IMR-90 (cell line): ENCODE data around the gene DYRK2. TPM values are rescaled to one million over a fixed set of nuclear protein-coding genes. Genes with fewer than 3 reads are reported as not detected.

Experiments used
- ATAC-seq: fragments of 200-7000 bp; cut with Tn5 transposase; 2 replicates; pipeline ENCODE4 v1.9.1; 2020; ENCODE audit warnings: low read depth, mild to moderate bottlenecking, moderate library complexity
- BruUV-seq: library from RNA; stranded (reverse); fragments of 400-500 nt; replicated peaks from 2 replicates; lab custom pipeline; 2021; lab: Mats Ljungman, UMichigan
- CTCF ChIA-PET: fragments of 300-600 bp; formaldehyde crosslinking; extraction: SDS; loops from one replicate; lab custom pipeline; 2021; ENCODE audit warnings: antibody characterized with exemption; lab: Yijun Ruan, JAX
- POLR2A ChIA-PET: fragments of 300-600 bp; sonication (Branson Sonifier 250); formaldehyde crosslinking; loops from one replicate; lab custom pipeline; 2022; ENCODE audit warnings: antibody characterized with exemption; ENCODE audit not compliant: unreplicated experiment; lab: Charles Lee
- DNase-seq: peaks from one replicate; pipeline ENCODE4 v3.0.0; 2013
- H2AFZ ChIP-seq: replicated peaks from 2 replicates; pipeline ENCODE3; 2013; ENCODE audit warnings: low read length, mild to moderate bottlenecking; ENCODE audit not compliant: poor library complexity
- H2AK5ac ChIP-seq: 2 replicates; pipeline ENCODE4 v1.6.1; 2013; ENCODE audit warnings: low read depth, low read length, inconsistent platforms
- H2AK9ac ChIP-seq: replicated peaks from 2 replicates; pipeline ENCODE3; 2013; ENCODE audit warnings: mild to moderate bottlenecking, low read depth, low read length, moderate library complexity; ENCODE audit not compliant: poor library complexity
- H2BK120ac ChIP-seq: 2 replicates; pipeline ENCODE4 v1.6.1; 2013; ENCODE audit warnings: low read depth, low read length, inconsistent platforms
- H2BK15ac ChIP-seq: 3 replicates; pipeline ENCODE4 v1.6.1; 2013; ENCODE audit warnings: low read depth, low read length, inconsistent platforms
- H2BK20ac ChIP-seq: 2 replicates; pipeline ENCODE4 v1.6.1; 2013; ENCODE audit warnings: low read depth, mild to moderate bottlenecking, inconsistent platforms, low read length, moderate library complexity
- H2BK5ac ChIP-seq: 2 replicates; pipeline ENCODE4 v1.6.1; 2013; ENCODE audit warnings: mild to moderate bottlenecking, low read depth, low read length, inconsistent platforms; ENCODE audit not compliant: poor library complexity, severe bottlenecking
- H3K14ac ChIP-seq: replicated peaks from 2 replicates; pipeline ENCODE4 v1.6.1; 2013; ENCODE audit warnings: low read depth, low read length, inconsistent platforms
- H3K18ac ChIP-seq: 2 replicates; pipeline ENCODE4 v1.6.1; 2013; ENCODE audit warnings: low read depth, low read length, control low read depth
- H3K23ac ChIP-seq: 2 replicates; pipeline ENCODE4 v1.6.1; 2013; ENCODE audit warnings: low read depth, low read length, inconsistent platforms
- H3K27ac ChIP-seq: 2 replicates; pipeline ENCODE4 v1.5.1; 2013; ENCODE audit warnings: mild to moderate bottlenecking, control low read depth, low read length; ENCODE audit not compliant: insufficient read depth
- H3K27me3 ChIP-seq: 2 replicates; pipeline ENCODE4 v1.6.1; 2013; ENCODE audit warnings: low read length; ENCODE audit not compliant: control insufficient read depth, insufficient read depth
- H3K36me3 ChIP-seq: 2 replicates; pipeline ENCODE4 v1.6.1; 2013; ENCODE audit warnings: low read length, mixed read lengths; ENCODE audit not compliant: control insufficient read depth, insufficient read depth
- H3K4ac ChIP-seq: 2 replicates; pipeline ENCODE4 v1.6.1; 2013; ENCODE audit warnings: low read depth, low read length, inconsistent platforms
- H3K4me1 ChIP-seq: 2 replicates; pipeline ENCODE4 v1.6.1; 2013; ENCODE audit warnings: low read length, mixed read lengths; ENCODE audit not compliant: control insufficient read depth, insufficient read depth
- H3K4me2 ChIP-seq: 2 replicates; pipeline ENCODE4 v1.6.1; 2013; ENCODE audit warnings: low read depth, mild to moderate bottlenecking, control low read depth, low read length, moderate library complexity
- H3K4me3 ChIP-seq: 2 replicates; pipeline ENCODE4 v1.5.1; 2013; ENCODE audit warnings: low read depth, mild to moderate bottlenecking, control low read depth, low read length, moderate library complexity; ENCODE audit not compliant: insufficient read depth
- H3K56ac ChIP-seq: 2 replicates; pipeline ENCODE4 v1.6.1; 2013; ENCODE audit warnings: low read length, inconsistent platforms; ENCODE audit not compliant: insufficient read depth; ENCODE audit errors: extremely low read depth
- H3K79me1 ChIP-seq, 2 experiments: 2 replicates each; pipeline ENCODE4 v1.6.1; 2013; ENCODE audit warnings: low read length in 2 of 2, inconsistent platforms in 1 of 2, low read depth in 1 of 2
- H3K9ac ChIP-seq: 2 replicates; pipeline ENCODE4 v1.6.1; 2013; ENCODE audit warnings: low read depth, low read length, control low read depth
- H3K9me1 ChIP-seq: 2 replicates; pipeline ENCODE4 v1.6.1; 2013; ENCODE audit warnings: low read length, inconsistent platforms; ENCODE audit not compliant: insufficient read depth
- H3K9me3 ChIP-seq: 2 replicates; pipeline ENCODE4 v1.6.1; 2013; ENCODE audit warnings: low read length; ENCODE audit not compliant: control insufficient read depth, insufficient read depth
- H4K20me1 ChIP-seq: 2 replicates; pipeline ENCODE4 v1.6.1; 2013; ENCODE audit warnings: low read length, inconsistent platforms; ENCODE audit not compliant: insufficient read depth
- H4K5ac ChIP-seq: 2 replicates; pipeline ENCODE4 v1.6.1; 2013; ENCODE audit warnings: mild to moderate bottlenecking, low read depth, low read length, control low read depth
- H4K8ac ChIP-seq, 2 experiments: 2 replicates each; pipeline ENCODE4 v1.6.1; 2013; ENCODE audit warnings: low read depth in 2 of 2, low read length in 2 of 2, control low read depth in 1 of 2, inconsistent platforms in 1 of 2
- H4K91ac ChIP-seq: 2 replicates; pipeline ENCODE4 v1.6.1; 2013; ENCODE audit warnings: low read depth, low read length, inconsistent platforms; ENCODE audit not compliant: insufficient read depth
- BHLHE40 ChIP-seq: fragments of 150-350 bp; IDR thresholded peaks from 2 replicates; pipeline ENCODE4 v1.6.1; 2016; ENCODE audit warnings: mild to moderate bottlenecking, low read depth, low read length
- CTCF ChIP-seq: conservative IDR thresholded peaks from 2 replicates; pipeline ENCODE4 v1.5.1; 2012; ENCODE audit warnings: mild to moderate bottlenecking, low read depth, low read length, improper control_type of control experiment
- FOS ChIP-seq: fragments of 150-350 bp; IDR thresholded peaks from 2 replicates; pipeline ENCODE4 v1.6.1; 2016; ENCODE audit warnings: low read depth, low read length
- MXI1 ChIP-seq: IDR thresholded peaks from 2 replicates; pipeline ENCODE4 v1.6.1; 2012; ENCODE audit warnings: low read depth, mild to moderate bottlenecking, low read length, moderate library complexity, borderline replicate concordance
- POLR2A ChIP-seq: IDR thresholded peaks from 2 replicates; pipeline ENCODE4 v1.6.1; 2012; ENCODE audit warnings: mild to moderate bottlenecking, low read depth, low read length
- RFX5 ChIP-seq: IDR thresholded peaks from 2 replicates; pipeline ENCODE4 v1.8.0; 2012; ENCODE audit warnings: low read depth, mild to moderate bottlenecking, low read length, moderate library complexity
- USF2 ChIP-seq: fragments of 150-350 bp; IDR thresholded peaks from 2 replicates; pipeline ENCODE4 v1.6.1; 2017; ENCODE audit warnings: mild to moderate bottlenecking, antibody characterized with exemption, low read length, low read depth
- WGBS, 2 experiments: methylation state at CpG; one replicate each; pipeline versions ENCODE4 v1.1.5 to v1.1.7; 2013; ENCODE audit warnings: missing lambda C conversion rate in 2 of 2; ENCODE audit not compliant: insufficient read length in 1 of 2; ENCODE audit errors: extremely low coverage in 2 of 2; 5-methylcytosine and 5-hydroxymethylcytosine counted together
- dilution Hi-C: fragments of 300-500 bp; cut with HindIII; formaldehyde crosslinking; loops from one replicate; pipeline ENCODE4 v1.14.3; 2018; ENCODE audit warnings: low sequenced_read_pairs; ENCODE audit not compliant: unreplicated experiment
- in situ Hi-C: fragments of 300-500 bp; cut with MboI; formaldehyde crosslinking; loops from 3 replicates; pipeline ENCODE4 v1.14.3; 2019; ENCODE audit warnings: low sequenced_read_pairs, inconsistent platforms, mixed read lengths
- intact Hi-C: fragments of 100-400 bp; cut with micrococcal nuclease; formaldehyde crosslinking; loops from 2 replicates; pipeline ENCODE4 v1.10.0; 2022
- polyA plus RNA-seq, 3 experiments: library from polyadenylated mRNA; depleted of rRNA; stranded (reverse); fragments of >200 nt; gene quantifications; 2 replicates each; pipeline ENCODE4 v1.2.3, GENCODE V29; 2012; ENCODE audit warnings: low replicate concordance in 1 of 3
- total RNA-seq: library from RNA; depleted of rRNA; stranded (reverse); fragments of >200 nt; gene quantifications from 2 replicates; pipeline ENCODE4 v1.2.3, GENCODE V29; 2012

The DYRK2 gene
- total and polyA plus RNA-seq, 2 of the 4 experiments (the other 2 are of a cell fraction): 16.3 to 23.1 TPM

- BruUV-seq: no TSS peak
These were observed 22.9 kb downstream of the DYRK2 start for GRCh38 chr12:67671419-67671818.

More at GRCh38 chr12:67671419-67671818, 22.9 kb downstream of the DYRK2 start:
- no peak overlapping the region for H3K4me3 ChIP-seq
- H4K5ac ChIP-seq: no peak overlapping the region
- no peak overlapping the region for H3K4ac ChIP-seq
- H2BK120ac ChIP-seq: no peak overlapping the region
- H3K18ac ChIP-seq: no peak overlapping the region
- dilution Hi-C loops: no loop called here
- H3K9me1 ChIP-seq: peaks cover 8% of the 10 kb centered on the region
- H2AK9ac ChIP-seq: no peak overlapping the region
- no peak overlapping the region for H3K27ac ChIP-seq
- H2AK5ac ChIP-seq: no peak overlapping the region
- no peak overlapping the region; the same call in 1 of the 2 replicates for H3K4me2 ChIP-seq
- CTCF ChIA-PET: no interaction called here
- peaks cover 3 to 26% of the 10 kb centered on the region in 2 experiments; a peak in 3 of 4 replicates for H3K79me1 ChIP-seq
- no peak overlapping the region for H2BK5ac ChIP-seq
- no peak; the same call in 1 of the 2 replicates for ATAC-seq
- intact Hi-C loops: loop anchor here (2.0 kb wide), 1 partner anchor 71 kb away; no protein-coding TSS in a partner anchor
- no peak overlapping the region for H4K91ac ChIP-seq
- H3K27me3 ChIP-seq: no peaks in the 10 kb centered on the region
- POLR2A ChIA-PET: no interaction called here
- WGBS, 2 experiments: no CpG with 5 or more reads among the region's 2 CpGs
- H3K14ac ChIP-seq: no peak overlapping the region
- no peaks in the 10 kb centered on the region for H4K20me1 ChIP-seq
- no peak overlapping the region for H2BK15ac ChIP-seq
- H3K4me1 ChIP-seq: peaks cover 1% of the 10 kb centered on the region; the same call in 1 of the 2 replicates
- no peak for TF ChIP-seq FOS
- TF ChIP-seq POLR2A: no peak
- no peak for TF ChIP-seq USF2
- no peak for TF ChIP-seq RFX5
- no peak for TF ChIP-seq CTCF
- TF ChIP-seq MXI1: no peak
- TF ChIP-seq BHLHE40: no peak
- no peak overlapping the region for H3K23ac ChIP-seq
- H3K36me3 ChIP-seq: no peaks in the 10 kb centered on the region
- DNase-seq: peak; percentile 77
- peaks cover 6% of the 10 kb centered on the region for H3K9me3 ChIP-seq
- H2AFZ ChIP-seq: no peak overlapping the region
- H3K56ac ChIP-seq: no peak overlapping the region
- H3K9ac ChIP-seq: no peak overlapping the region
- in situ Hi-C loops: no loop called here
- H4K8ac ChIP-seq: no peak overlapping the region
- no peak overlapping the region for H2BK20ac ChIP-seq
